ACC112 (cell line): ENCODE measurements around the gene SRPK1.
"Not testable (repeated sequence)": the region's sequence is repeated elsewhere in the genome, so short reads cannot be mapped to it uniquely, and the experiment has no call there.

Experiments
- H2AFZ ChIP-seq: fragments of 200-600 bp; sonication (generic); one replicate; pipeline ENCODE4 v1.6.0; 2017; ENCODE audit warnings: antibody characterized with exemption, low read length; ENCODE audit not compliant: unreplicated experiment
- H3K27ac ChIP-seq: fragments of 200-600 bp; sonication (generic); 2 replicates; pipeline ENCODE4 v1.5.1; 2014; ENCODE audit warnings: low read depth, mild to moderate bottlenecking, antibody characterized with exemption, low read length, moderate library complexity
- H3K27me3 ChIP-seq: fragments of 200-600 bp; sonication (generic); 2 replicates; pipeline ENCODE4 v1.6.1; 2014; ENCODE audit warnings: mild to moderate bottlenecking, antibody characterized with exemption, low read length, moderate library complexity, mixed read lengths; ENCODE audit not compliant: insufficient read depth
- H3K36me3 ChIP-seq: fragments of 200-600 bp; sonication (generic); 2 replicates; pipeline ENCODE4 v1.6.1; 2016; ENCODE audit warnings: mild to moderate bottlenecking, antibody characterized with exemption, low read length, moderate library complexity, mixed read lengths; ENCODE audit not compliant: insufficient read depth
- H3K4me1 ChIP-seq: fragments of 200-600 bp; sonication (generic); one replicate; pipeline ENCODE4 v1.6.1; 2016; ENCODE audit warnings: low read length, mixed read lengths; ENCODE audit not compliant: insufficient read depth, unreplicated experiment, control insufficient read depth
- H3K4me3 ChIP-seq: fragments of 200-600 bp; sonication (generic); 2 replicates; pipeline ENCODE4 v1.5.1; 2014; ENCODE audit warnings: mild to moderate bottlenecking, low read depth, low read length
- H3K79me2 ChIP-seq: fragments of 200-600 bp; sonication (generic); one replicate; pipeline ENCODE4 v1.6.0; 2016; ENCODE audit warnings: low read length; ENCODE audit not compliant: control insufficient read depth, unreplicated experiment, insufficient read depth

SRPK1 gene

GRCh38 chr6:35916056-35916455 is 4.8 kb downstream of the SRPK1 start:
- H3K4me1 ChIP-seq, result peaks cover 32% of the 10 kb centered on the region
- H3K27me3 ChIP-seq, result no peaks in the 10 kb centered on the region
- peaks cover 14% of the 10 kb centered on the region for H3K36me3 ChIP-seq
- H3K27ac ChIP-seq, result no peak overlapping the region
- H3K4me3 ChIP-seq, result no peak overlapping the region
- no peak overlapping the region for H2AFZ ChIP-seq
- peaks cover 78% of the 10 kb centered on the region for H3K79me2 ChIP-seq

- no peak overlapping the region for H3K27ac ChIP-seq
- peaks cover 29% of the 10 kb centered on the region for H3K36me3 ChIP-seq
- peaks cover 76% of the 10 kb centered on the region for H3K79me2 ChIP-seq
- H3K4me3 ChIP-seq, result no peak overlapping the region
- peaks cover 32% of the 10 kb centered on the region for H3K4me1 ChIP-seq
- H3K27me3 ChIP-seq, result no peaks in the 10 kb centered on the region
- H2AFZ ChIP-seq, result no peak overlapping the region
These were observed 6.4 kb downstream of the SRPK1 start for GRCh38 chr6:35914536-35914935.

- peaks cover 46% of the 10 kb centered on the region for H3K36me3 ChIP-seq
- H3K27ac ChIP-seq, result peak overlapping the region; percentile 72
- peaks cover 15% of the 10 kb centered on the region for H3K4me1 ChIP-seq
- H2AFZ ChIP-seq, result no peak overlapping the region
- H3K4me3 ChIP-seq, result no peak overlapping the region
- H3K79me2 ChIP-seq, result peaks cover 71% of the 10 kb centered on the region
- no peaks in the 10 kb centered on the region for H3K27me3 ChIP-seq
These were observed 8.8 kb downstream of the SRPK1 start for GRCh38 chr6:35911871-35912653.

- peaks cover 44% of the 10 kb centered on the region for H3K36me3 ChIP-seq
- not testable (repeated sequence) for H3K27me3 ChIP-seq, H3K27ac ChIP-seq, H2AFZ ChIP-seq, H3K4me3 ChIP-seq
- peaks cover 30% of the 10 kb centered on the region for H3K4me1 ChIP-seq
- peaks cover 71% of the 10 kb centered on the region for H3K79me2 ChIP-seq
These were observed 11.3 kb downstream of the SRPK1 start for GRCh38 chr6:35909571-35909970.

- H3K4me3 ChIP-seq, H3K27ac ChIP-seq, H3K27me3 ChIP-seq, H2AFZ ChIP-seq: not testable (repeated sequence)
- Histone ChIP-seq H3K4me1 (peaks cover 30% of the 10 kb centered on the region), H3K79me2 (peaks cover 71% of the 10 kb centered on the region), H3K36me3 (peaks cover 45% of the 10 kb centered on the region)
These were observed 12.0 kb downstream of the SRPK1 start for GRCh38 chr6:35908753-35909401.

GRCh38 chr6:35907750-35908149 is 13.1 kb downstream of the SRPK1 start:
- Histone ChIP-seq H3K4me3 (no peak overlapping the region), H3K79me2 (peaks cover 76% of the 10 kb centered on the region), H3K27me3 (no peaks in the 10 kb centered on the region), H3K27ac (no peak overlapping the region), H3K36me3 (peaks cover 44% of the 10 kb centered on the region), H3K4me1 (peaks cover 27% of the 10 kb centered on the region), H2AFZ (no peak overlapping the region)

- Histone ChIP-seq H3K4me1 (peaks cover 18% of the 10 kb centered on the region), H3K36me3 (peaks cover 42% of the 10 kb centered on the region), H3K27ac (no peak overlapping the region), H3K79me2 (peaks cover 76% of the 10 kb centered on the region), H3K27me3 (no peaks in the 10 kb centered on the region), H2AFZ (no peak overlapping the region), H3K4me3 (no peak overlapping the region)
These were observed 14.4 kb downstream of the SRPK1 start for GRCh38 chr6:35906499-35906846.

- Histone ChIP-seq H3K4me1 (peaks cover 17% of the 10 kb centered on the region), H2AFZ (no peak overlapping the region), H3K36me3 (peaks cover 38% of the 10 kb centered on the region), H3K79me2 (peaks cover 77% of the 10 kb centered on the region), H3K4me3 (no peak overlapping the region), H3K27me3 (no peaks in the 10 kb centered on the region), H3K27ac (no peak overlapping the region)
These were observed 14.9 kb downstream of the SRPK1 start for GRCh38 chr6:35905841-35906498.

GRCh38 chr6:35905141-35905785 is 15.6 kb downstream of the SRPK1 start:
- peaks cover 31% of the 10 kb centered on the region for H3K36me3 ChIP-seq
- no peaks in the 10 kb centered on the region for H3K27me3 ChIP-seq
- H3K4me3 ChIP-seq, result no peak overlapping the region
- peaks cover 17% of the 10 kb centered on the region for H3K4me1 ChIP-seq
- peaks cover 77% of the 10 kb centered on the region for H3K79me2 ChIP-seq
- no peak overlapping the region for H3K27ac ChIP-seq
- H2AFZ ChIP-seq, result no peak overlapping the region

- Histone ChIP-seq H3K4me1 (peaks cover 17% of the 10 kb centered on the region), H3K79me2 (peaks cover 75% of the 10 kb centered on the region), H3K4me3 (no peak overlapping the region), H3K27ac (no peak overlapping the region), H3K36me3 (peaks cover 17% of the 10 kb centered on the region; the same call in 1 of the 2 replicates), H2AFZ (no peak overlapping the region), H3K27me3 (no peaks in the 10 kb centered on the region)
These were observed 17.2 kb downstream of the SRPK1 start for GRCh38 chr6:35903679-35904078.
